ENCODE data around the gene PARP8.

PARP8 gene

DNA sequence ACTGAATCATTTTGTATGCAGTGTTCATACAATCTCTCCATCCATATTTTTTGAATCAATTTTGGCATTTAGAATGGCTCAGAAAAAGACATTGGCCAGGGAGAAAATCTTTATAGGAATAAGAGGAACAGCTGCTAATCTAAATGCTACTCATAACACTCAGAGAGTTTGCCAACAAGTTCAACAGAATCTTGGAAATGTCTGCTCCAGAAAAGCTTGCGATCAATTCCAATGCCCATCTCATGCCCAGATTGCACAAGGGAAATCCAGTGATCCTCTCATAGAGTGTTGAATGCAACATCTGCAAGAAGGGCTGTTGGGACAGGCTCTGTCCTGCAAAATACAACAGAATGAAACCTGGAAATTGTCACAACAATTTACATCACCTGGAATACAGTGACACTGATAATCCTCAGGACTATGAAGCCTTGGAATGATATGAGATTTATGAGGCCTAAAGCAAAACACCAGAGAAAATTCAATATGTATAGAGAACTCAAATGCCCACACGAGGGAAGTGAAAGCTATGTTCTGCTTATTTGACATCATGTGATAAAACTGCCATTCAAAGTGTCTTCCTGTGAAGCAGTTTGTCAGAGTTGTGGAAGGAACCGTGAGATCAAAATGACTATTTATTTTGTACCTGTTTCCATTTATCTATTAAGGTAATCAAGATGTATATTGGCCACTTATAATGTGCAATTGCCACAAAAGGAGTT is 190.1 kb downstream of the PARP8 start:
- no peak for DNase-seq

GRCh38 chr5:50863534-50864170 is 197.2 kb downstream of the PARP8 start:
- DNase-seq, result no peak

DNA sequence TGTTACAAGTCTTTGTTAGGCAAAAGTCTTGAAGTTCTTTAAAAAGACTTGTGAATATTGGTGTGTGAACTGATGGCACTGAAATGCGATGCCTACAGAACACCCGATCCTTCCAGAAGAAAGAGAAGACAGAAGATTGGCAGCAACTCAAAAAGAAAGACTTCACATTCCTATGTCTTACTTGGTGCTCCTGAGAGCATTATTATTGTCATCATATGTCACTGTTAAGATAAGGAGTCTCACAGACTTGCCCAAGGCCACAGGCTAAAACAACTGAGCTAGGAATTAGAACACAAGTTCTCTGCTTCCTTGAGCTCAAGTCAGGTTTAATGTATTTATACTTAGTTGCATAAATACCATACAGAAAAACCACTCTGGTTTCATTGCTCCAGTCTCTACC is 198.0 kb downstream of the PARP8 start:
- DNase-seq, result no peak

- DNase-seq, result no peak
Observed at GRCh38 chr5:50866415-50866814, 200.0 kb downstream of the PARP8 start.

DNA sequence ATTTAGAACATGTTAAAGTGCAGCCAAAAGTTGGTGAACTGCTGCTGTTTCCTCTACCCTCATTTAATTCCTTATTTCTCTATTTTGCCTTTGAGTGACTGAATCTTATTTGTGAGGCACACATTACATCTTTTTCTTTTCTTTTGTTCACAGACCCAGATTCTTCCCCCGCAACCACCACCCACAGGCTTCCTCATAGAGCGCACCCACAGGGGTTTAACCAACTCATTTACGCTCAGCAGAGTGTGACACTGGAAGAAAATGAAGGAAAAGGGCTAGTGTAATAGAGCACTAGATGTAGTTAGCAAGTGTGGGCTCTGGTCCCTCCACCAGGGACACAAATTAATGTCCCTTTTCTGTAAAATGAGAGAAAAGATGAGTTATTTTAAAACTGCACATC is 200.7 kb downstream of the PARP8 start:
- DNase-seq, result no peak

GRCh38 chr5:50873595-50874277 is 207.3 kb downstream of the PARP8 start:
- DNase-seq, result no peak

- DNase-seq, result no peak
Observed at GRCh38 chr5:50874306-50875001, 208.0 kb downstream of the PARP8 start.

DNA sequence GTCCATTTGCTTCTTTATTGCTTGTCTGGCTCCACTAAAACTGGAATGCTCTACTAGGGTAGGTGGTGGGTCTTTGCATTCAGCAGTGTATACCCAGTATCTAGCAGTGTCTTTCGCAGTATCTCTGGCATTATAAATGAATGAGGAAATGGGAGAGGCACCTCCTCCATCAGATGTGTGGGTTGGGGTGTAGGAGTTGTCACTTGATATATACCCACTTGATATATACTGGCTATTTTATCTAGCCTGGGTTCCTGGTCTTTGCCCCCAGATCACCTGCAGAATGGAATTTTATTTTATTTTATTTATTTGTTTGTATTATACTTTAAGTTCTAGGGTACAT is 208.5 kb downstream of the PARP8 start:
- no peak for DNase-seq

- DNase-seq, result no peak
Observed at GRCh38 chr5:50878470-50878869, 212.0 kb downstream of the PARP8 start.

DNA sequence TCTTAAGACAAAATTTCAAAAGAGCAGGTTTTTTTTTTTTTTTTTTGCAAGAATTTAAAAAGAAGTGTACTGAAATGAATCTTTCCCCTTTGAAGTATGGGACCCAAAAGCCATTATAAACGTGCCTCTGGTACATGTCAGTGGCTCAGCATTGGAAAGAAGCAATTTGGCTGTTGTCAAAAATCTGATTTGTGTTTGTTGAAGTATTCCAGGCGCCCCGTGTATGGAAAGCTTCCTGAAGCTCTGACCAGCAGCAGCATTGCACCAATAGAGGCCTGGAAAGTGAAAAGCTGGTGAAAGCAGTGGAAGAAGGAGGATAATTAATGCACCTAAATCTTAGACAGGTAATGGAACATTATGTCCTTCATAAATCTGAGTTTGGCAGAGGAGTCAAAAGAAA is 215.0 kb downstream of the PARP8 start:
- DNase-seq, result no peak

GRCh38 chr5:50886657-50887345 is 220.4 kb downstream of the PARP8 start:
- DNase-seq, result peak in 1 of 2 experiments; percentile 3

DNA sequence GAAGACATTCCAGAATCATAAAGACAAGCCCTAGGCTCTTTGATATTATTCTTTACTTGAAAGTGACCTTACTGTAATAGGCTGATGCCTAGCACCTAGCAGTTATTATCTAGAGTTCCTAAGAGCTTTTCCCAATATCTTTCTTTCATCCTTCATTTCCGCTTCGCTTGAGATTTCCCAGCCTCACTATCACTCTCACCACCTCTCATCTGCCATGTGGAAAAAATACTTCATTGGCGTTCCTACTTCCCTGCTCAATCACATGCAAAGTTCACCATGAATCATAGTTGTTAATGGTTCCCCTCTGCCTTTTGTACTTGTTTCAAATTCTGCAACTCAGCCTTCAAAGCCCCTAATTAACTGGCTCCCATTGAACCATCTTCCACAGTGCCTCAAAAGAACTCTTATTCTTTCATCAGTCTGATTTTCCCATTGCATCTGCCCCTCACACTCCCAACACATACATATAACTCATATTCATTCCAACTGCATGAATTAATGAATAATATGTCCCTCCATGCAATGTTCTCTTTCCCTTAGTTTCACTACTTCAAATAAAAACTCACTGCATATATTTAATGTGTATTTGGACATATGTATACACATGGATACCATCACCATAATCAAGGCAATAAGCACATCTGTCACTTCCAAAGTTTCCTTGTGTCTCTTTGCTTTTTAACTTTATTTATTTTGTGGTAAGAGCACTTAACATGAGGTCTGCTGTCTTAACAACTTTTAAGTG is 221.6 kb downstream of the PARP8 start:
- no peak for DNase-seq

DNA sequence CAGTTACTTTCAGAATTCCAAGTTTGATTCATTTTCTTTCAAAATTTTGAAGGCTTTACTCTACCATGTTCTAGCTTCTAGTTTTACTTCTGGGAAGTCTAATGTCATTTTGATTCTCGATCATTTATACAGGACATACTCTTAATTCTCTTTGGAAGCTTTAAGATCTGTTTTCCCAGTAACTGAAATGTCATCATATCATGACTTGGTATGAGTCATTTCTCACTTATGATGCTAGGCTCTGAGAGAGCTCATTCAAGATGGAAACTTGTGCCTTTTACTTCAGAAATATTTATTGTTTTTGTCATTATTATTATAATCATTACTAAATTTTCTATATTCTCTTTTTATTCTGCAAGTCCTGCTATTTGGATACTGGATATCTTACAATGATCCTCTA is 222.3 kb downstream of the PARP8 start:
- no peak for DNase-seq

DNA sequence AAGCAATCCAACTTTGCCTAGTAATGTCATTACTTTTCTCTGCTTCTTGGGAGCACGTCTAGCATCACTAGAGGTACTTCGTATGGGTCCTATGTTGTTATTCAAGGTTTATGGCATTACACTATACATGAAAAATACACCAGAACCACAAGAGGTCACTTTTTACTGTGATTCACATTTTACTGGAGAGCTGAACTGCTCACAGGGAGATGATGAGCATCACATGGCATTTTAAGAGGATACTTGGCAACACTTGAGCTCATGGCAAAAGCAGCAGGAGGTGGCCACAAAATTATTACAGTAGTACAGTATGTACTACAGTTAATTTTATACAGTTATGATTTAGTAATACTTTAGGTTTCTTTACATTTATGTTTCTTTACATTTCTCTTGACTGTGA is 223.4 kb downstream of the PARP8 start:
- no peak for DNase-seq
